Upper lobe of right lung (tissue), 1 donor: Measurements from ENCODE around the gene NHLH2. TPM values are rescaled to one million over a fixed set of nuclear protein-coding genes. Genes with fewer than 3 reads are reported as not detected.

Source experiments
- total RNA-seq: library from RNA; stranded (reverse); fragmentation: NEBNext Ultra II Directional; extraction: Animal tissue kit (Norgen Biotek cat#: 25700); gene quantifications from one replicate; pipeline ENCODE4 v1.2.1, GENCODE V29; 2021
- donor health status: DM: no; HTN: yes; CAD: no; lungs with severe emphysema.

The NHLH2 gene
- total RNA-seq, 1 donor from 2014 or later = 0.32 TPM

Other genes with a start within 250 kb of the NHLH2 start
- gene VANGL1, start 199.2 kb downstream of the NHLH2 start, total RNA-seq = 10.4 TPM
- 1.3 TPM for gene CASQ2, start 72.4 kb downstream of the NHLH2 start, total RNA-seq
- 25.7 TPM for gene SLC22A15, start 135.4 kb upstream of the NHLH2 start, total RNA-seq